Activated CD8-positive, alpha-beta memory T cell treated with anti-CD3 and anti-CD28 coated beads, Interleukin-2, amount 50 U/mL, for 24 hours (primary cell): ENCODE results near the gene ABI3.
"Not testable (repeated sequence)": the region's sequence is repeated elsewhere in the genome, so short reads cannot be mapped to it uniquely, and the experiment has no call there.

Experiments
- DNase-seq: peaks from one replicate; pipeline ENCODE4 v3.0.0-alpha.2; 2020; ENCODE audit errors: extremely low read depth

The ABI3 gene

GRCh38 chr17:49252148-49252695, 41.7 kb downstream of the ABI3 start:
- DNase-seq: no peak

DNA sequence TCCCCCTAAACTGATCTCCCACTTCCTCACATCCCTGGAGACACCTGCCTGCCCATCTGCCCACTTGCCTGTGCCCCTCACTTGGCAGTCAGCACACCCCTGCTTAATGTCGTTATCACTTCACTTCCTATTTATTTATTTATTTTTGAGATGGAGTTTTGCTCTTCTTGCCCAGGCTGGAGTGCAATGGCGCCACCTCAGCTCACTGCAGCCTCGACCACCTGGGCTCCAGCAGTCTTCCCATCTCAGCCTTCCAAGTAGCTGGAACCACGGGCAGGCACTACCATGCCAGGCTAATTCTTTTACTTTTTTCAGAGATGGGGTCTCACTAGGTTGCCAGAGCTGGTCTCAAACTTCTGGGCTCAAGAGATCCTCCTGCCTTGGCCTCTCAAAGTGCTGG, 43.6 kb downstream of the ABI3 start:
- DNase-seq: no peak

- DNase-seq: no peak
Observed at GRCh38 chr17:49255125-49255524, 44.6 kb downstream of the ABI3 start.

GRCh38 chr17:49258394-49258793, 47.9 kb downstream of the ABI3 start:
- no peak for DNase-seq

DNA sequence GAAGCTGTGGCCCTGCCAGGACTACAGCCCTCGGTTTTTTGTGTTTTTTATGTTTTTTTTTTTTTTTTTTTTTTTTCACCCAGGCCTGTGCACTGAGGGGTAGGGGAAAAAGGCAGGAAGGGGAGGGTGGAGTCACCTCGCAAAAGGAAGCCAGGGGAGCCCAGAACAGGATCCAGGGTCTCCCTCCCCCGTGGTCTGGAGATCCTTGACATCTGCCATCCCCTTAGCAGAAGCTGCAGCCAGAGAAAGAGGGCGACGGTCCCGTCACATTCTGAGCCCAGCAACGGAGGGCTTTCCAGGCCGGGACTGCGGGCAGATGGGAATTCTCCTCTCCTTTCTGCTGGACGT, 49.1 kb downstream of the ABI3 start:
- no peak for DNase-seq

GRCh38 chr17:49260011-49260816, 49.7 kb downstream of the ABI3 start:
- DNase-seq: no peak

DNA sequence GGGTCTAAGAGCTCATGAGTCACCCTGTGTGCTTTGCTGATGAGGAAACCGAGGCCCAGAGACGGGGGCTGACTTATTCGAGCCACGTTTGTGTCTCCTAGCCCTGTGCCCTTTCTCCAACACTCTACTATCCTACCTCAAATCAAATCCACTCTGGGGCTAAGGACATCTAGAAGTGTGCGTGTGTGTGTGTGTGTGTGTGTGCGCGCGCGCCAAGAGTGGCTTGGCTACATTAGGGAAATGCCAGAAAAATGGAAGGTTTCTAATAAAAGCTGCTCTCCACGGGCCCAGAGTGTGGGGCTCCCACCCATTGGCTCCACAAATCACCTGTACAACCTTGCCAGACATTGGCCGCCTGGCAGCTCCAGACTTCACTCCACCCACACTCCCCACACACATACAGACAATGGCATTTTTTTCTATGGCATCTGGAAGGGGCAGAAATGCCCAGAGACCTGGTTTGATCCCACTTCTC, 50.3 kb downstream of the ABI3 start:
- no peak for DNase-seq

DNA sequence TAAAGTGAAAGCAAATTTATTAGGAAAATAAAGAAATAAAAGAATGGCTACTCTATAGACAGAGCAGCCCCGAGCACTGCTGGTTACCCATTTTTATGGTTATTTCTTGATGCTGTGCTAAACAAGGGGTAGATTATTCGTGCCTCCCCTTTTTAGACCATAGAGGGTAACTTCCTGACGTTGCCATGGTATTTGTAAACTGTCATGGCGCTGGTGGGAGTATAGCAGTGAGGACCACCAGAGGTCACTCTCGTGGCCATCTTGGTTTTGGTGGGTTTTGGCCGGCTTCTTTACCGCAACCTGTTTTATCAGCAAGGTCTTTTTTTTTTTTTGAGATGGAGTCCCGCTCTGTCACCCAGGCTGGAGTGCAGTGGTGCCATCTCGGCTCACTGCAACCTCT, 51.0 kb downstream of the ABI3 start:
- not testable (repeated sequence) for DNase-seq

DNA sequence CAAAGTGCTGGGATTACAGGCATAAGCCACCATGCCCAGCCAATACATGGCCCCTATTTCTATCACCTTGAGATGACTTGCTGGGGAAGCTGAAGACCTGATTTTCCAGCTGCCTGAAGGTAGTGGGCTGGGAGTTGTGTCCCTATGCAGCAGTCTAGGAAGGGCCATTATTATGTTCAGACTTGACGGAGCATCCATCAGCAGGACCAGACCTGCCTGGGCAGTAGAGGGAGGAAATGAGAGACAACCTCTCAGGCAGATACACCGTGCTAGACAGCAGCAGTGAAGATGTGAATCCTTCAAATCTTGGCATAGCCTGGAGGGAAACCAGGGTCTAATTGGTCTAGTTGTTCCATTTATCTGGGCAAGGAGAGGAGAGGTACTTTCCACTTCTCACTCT, 55.7 kb downstream of the ABI3 start:
- DNase-seq: no peak

DNA sequence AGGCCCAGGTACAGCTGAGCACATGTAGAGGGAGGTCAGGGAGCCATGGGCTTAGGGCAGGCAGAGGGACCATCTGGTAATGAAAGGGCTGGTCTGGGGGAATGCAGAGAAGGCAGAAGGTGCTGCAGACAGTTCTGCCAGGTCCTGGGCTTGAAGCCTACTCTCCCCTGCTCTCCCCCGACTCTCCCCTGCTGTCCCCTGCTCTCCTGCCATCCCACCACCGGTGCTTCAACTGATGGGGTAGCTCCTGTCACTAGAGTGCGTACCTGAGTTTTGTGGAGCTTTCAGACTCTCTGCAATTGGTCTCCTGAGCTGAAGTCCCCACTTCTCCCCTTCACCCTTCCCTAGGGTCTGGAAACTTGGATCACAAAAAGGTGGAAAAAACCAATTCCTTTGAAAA, 57.4 kb downstream of the ABI3 start:
- no peak for DNase-seq

- no peak for DNase-seq
Observed at GRCh38 chr17:49269356-49269755, 58.8 kb downstream of the ABI3 start.
